Memory B cell (primary cell): ENCODE measurements around the gene SOX21.

ENCODE experiments used
- ATAC-seq: fragments of 150-1000 bp; cut with Tn5 transposase; 2 replicates; pipeline ENCODE4 v1.10.0; 2021; ENCODE audit warnings: low read depth, mild to moderate bottlenecking, moderate library complexity
- DNase-seq, 2 donors: peaks; one replicate each; pipeline ENCODE4 v3.0.0; 2022; ENCODE audit warnings: low spot score in 2 of 2
- H3K27ac Mint-ChIP-seq: one replicate; pipeline ENCODE4 v1.8.0; 2022; ENCODE audit warnings: mild to moderate bottlenecking, moderate library complexity, mixed read lengths
- H3K27me3 Mint-ChIP-seq: one replicate; pipeline ENCODE4 v1.8.0; 2022; ENCODE audit warnings: mixed read lengths
- H3K36me3 Mint-ChIP-seq: one replicate; pipeline ENCODE4 v1.8.0; 2022; ENCODE audit warnings: mild to moderate bottlenecking, mixed read lengths
- H3K4me1 Mint-ChIP-seq: one replicate; pipeline ENCODE4 v1.8.0; 2022; ENCODE audit warnings: mixed read lengths
- H3K4me3 Mint-ChIP-seq: one replicate; pipeline ENCODE4 v1.8.0; 2022; ENCODE audit warnings: mild to moderate bottlenecking, moderate library complexity, mixed read lengths
- H3K9me3 Mint-ChIP-seq: one replicate; pipeline ENCODE4 v1.8.0; 2022; ENCODE audit warnings: mixed read lengths

SOX21 gene

DNA sequence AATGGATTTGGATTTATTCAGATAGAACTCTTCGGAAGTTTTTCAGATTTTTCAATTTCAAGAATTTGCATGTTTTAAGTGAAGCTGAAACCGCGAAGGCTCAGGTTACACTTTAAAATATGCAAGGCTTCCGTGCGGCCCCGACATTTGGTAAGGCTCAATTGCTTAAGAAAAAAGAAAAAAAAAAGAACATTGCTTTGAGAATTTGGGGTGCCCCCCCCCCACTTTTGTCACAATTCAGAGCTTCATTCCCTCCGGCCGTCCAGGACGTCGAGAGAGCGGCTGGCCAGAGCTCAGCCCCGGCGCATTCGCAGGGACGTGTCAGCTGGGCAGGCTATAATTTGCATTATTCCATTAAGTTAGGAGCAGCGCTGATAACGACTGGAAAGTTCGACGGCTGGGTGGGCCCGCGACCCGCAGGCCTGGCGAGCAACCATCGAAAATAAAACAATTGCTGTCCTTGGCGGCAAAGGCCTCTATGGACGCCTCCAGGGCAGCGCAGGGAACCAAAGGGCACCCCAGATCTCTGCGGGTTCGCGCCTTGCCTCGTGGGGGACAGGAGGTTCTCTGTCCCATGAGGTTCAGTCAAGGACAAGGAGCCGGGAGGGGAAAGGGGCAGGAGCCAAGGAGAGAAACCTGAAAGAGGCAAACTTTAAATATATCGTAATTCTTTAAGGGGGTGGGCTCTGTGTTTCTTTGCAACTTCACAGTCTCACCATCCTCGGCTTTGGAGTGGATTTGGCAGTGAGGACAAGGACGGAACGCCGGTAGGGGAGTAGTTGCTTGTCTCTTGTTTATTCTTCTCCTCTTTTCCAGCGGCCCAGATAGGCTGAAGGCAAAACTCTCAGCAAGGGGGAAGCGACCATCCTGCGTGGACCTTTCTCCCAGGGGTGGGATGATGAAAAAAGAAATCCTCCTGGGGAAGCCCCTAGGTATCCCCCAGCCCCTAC lies 7.0 kb downstream of the SOX21 start:
- DNase-seq, result no peak
- H3K27ac Mint-ChIP-seq, result no peak overlapping the region
- H3K4me3 Mint-ChIP-seq, result no peak overlapping the region
- peaks cover 5% of the 10 kb centered on the region for H3K4me1 Mint-ChIP-seq
- no peak for ATAC-seq
- H3K36me3 Mint-ChIP-seq, result peaks cover 2% of the 10 kb centered on the region
- peaks cover 33% of the 10 kb centered on the region for H3K27me3 Mint-ChIP-seq
- peaks cover 7% of the 10 kb centered on the region for H3K9me3 Mint-ChIP-seq

DNA sequence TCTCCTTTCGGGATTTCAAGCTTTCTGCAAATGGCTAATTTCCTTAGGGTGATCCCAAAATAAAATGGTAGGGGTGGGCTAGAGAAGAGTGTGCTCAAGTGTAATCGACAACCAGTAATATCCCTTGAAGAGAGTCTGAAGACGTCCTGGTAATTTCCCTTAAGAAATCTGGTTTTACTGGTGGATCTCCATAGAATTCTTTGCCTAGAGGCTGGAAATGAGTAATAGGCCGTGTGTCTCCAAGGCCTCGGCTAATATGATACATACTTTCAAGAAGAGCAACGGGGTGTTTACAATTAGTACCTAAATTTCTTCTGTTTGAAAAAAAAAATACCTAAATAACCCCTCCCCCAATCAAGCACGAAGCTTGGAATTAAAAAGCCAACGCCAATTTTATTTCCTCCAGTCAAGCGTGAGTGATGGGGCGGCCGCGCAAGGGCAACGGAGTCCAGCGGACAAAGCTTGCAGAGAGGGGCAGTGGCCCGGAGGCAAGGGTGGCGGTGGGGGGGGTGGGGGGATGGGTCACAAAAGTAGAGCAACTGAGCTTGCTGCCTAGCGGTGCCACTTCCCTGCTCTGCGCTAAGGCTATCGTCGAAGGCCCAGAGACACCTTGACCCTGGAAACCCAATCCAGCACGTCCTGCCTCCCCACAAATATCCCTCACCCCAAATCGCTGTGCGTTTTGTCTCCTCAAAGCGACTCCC lies 7.8 kb downstream of the SOX21 start:
- Mint-ChIP-seq H3K36me3 (peaks cover 2% of the 10 kb centered on the region), H3K4me3 (no peak overlapping the region), H3K4me1 (peaks cover 5% of the 10 kb centered on the region), H3K27ac (no peak overlapping the region), H3K9me3 (peaks cover 7% of the 10 kb centered on the region), H3K27me3 (peaks cover 35% of the 10 kb centered on the region)
- DNase-seq (no peak), ATAC-seq (no peak)

DNA sequence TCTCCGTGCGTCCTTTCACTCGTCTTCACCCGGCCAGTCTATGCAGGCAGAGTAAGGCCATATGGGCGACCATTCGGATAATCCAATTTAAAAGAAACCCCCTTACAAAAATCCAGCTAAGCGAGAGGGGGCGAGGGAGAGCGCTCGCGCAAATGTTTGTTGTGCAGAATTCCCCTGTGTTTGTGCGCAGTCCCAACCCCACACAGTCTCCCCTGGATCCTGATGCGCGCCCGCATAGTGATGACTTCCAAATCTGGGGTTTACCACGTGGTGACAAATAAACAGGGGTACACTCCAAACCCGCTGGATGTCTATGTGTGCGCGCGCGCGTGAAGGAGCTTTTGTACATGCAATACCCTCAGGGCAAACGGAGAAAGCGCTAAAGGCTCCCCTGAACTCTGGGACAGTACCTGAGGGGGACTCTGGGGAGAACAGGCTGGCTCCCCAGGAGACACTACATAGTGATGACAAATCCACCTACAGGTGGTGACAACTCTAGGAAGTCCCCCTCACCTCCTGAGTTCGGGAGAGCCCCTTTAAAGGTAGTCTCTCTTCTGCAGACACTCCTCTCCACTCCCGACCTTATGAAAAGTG lies 8.5 kb downstream of the SOX21 start:
- Mint-ChIP-seq H3K9me3 (peaks cover 7% of the 10 kb centered on the region), H3K36me3 (peaks cover 2% of the 10 kb centered on the region), H3K27ac (no peak overlapping the region), H3K4me1 (peaks cover 5% of the 10 kb centered on the region), H3K27me3 (peaks cover 32% of the 10 kb centered on the region), H3K4me3 (no peak overlapping the region)
- ATAC-seq, result no peak
- no peak for DNase-seq

DNA sequence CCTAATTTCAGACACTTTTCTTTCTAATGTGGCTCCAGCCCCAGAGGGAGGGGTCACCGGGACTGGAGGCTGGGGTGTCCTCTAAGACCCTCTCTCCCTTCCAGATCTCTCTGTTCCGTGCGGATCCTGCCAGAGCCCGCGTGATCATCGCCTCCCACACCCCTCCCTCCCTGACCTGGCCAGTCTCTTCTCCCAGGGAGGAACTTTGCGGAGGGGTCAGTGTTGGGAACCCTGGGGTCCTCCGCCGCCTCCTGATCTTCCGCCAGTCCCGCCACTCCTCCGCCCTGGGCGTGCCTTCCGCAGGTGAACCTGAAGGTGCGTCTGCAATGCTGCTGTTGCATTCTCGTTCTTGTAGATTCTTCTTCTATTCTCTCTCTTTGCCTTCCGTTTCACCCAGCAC lies 9.1 kb downstream of the SOX21 start:
- H3K27ac Mint-ChIP-seq, result no peak overlapping the region
- no peak overlapping the region for H3K4me3 Mint-ChIP-seq
- ATAC-seq (no peak), DNase-seq (no peak)
- peaks cover 37% of the 10 kb centered on the region for H3K27me3 Mint-ChIP-seq
- peaks cover 7% of the 10 kb centered on the region for H3K9me3 Mint-ChIP-seq
- H3K4me1 Mint-ChIP-seq, result peaks cover 5% of the 10 kb centered on the region
- peaks cover 2% of the 10 kb centered on the region for H3K36me3 Mint-ChIP-seq

DNA sequence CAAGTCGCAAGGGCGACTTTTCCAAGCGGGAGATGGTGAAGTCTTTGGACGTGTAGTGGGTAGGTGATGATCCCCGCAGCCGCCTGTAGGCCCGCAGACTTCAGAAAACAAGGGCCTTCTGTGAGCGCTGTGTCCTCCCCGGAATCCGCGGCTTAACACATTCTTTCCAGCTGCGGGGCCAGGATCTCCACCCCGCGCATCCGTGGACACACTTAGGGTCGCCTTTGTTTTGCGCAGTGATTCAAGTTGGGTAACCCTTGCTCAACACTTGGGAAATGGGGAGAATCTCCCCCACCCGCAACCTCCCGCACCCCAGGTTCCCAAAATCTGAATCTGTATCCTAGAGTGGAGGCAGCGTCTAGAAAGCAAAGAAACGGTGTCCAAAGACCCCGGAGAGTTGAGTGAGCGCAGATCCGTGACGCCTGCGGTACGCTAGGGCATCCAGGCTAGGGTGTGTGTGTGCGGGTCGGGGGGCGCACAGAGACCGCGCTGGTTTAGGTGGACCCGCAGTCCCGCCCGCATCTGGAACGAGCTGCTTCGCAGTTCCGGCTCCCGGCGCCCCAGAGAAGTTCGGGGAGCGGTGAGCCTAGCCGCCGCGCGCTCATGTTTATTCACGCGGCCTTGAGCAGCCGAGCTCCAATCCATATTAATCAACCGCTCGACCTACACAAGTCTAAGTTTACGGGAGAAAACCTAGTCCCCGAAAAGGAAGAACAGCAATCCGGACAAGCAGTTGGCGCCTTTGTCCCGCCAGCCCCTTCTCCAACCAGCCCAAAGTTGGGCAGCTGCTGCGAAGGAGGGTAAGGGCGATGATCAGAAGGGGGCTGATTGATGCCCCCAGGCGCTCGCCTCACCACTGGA lies 9.9 kb downstream of the SOX21 start:
- Mint-ChIP-seq H3K4me1 (peaks cover 2% of the 10 kb centered on the region), H3K27me3 (peaks cover 35% of the 10 kb centered on the region), H3K27ac (no peak overlapping the region)

DNA sequence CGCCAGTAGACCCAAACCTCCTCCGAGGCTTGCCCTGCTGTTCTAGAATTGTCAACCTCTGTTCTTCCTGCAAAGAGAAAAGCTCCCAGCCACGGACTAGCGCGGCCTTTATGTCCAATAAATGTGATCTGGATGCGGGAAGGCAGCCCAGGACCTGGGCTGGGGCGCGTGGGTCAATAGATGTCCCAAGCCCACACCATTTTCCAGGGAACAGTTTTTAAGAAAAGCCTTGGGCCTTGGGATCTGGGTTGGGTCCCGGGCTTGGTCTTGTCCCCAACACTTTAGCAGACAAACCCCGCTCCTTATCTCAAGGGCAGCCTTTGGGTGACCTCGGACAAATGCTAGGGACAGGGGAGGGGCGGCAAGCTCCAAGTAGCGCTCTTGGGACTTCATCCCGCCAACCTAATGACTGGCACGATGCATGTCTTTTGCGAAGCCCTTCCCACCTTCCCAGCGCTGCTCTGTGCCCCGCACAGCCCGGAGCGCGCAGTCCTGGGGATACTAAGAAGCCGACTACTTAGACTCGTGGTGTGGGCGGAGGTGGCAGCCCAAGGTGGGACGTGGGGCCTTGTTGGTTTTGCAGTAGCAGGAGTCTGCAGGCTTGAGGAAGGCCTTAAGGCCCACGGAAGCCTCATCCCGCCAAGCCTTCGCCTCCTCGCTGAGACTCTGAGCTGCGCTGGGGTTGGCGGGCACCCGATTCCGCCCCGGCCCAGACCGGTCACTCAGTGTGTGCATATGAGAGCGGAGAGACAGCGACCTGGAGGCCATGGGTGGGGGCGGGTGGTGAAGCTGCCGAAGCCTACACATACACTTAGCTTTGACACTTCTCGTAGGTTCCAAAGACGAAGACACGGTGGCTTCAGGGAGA lies 10.8 kb downstream of the SOX21 start:
- ATAC-seq (no peak), DNase-seq (no peak)
- H3K27ac Mint-ChIP-seq, result no peak overlapping the region
- H3K4me3 Mint-ChIP-seq, result no peak overlapping the region
- H3K27me3 Mint-ChIP-seq, result peaks cover 32% of the 10 kb centered on the region
- peaks cover 10% of the 10 kb centered on the region for H3K9me3 Mint-ChIP-seq
- H3K36me3 Mint-ChIP-seq, result peaks cover 2% of the 10 kb centered on the region
- H3K4me1 Mint-ChIP-seq, result peaks cover 2% of the 10 kb centered on the region

More for the DNA sequence above, 9.9 kb downstream of the SOX21 start:
- ATAC-seq (no peak), DNase-seq (no peak)
- Mint-ChIP-seq H3K36me3 (peaks cover 2% of the 10 kb centered on the region), H3K9me3 (peaks cover 9% of the 10 kb centered on the region), H3K4me3 (no peak overlapping the region)

DNA sequence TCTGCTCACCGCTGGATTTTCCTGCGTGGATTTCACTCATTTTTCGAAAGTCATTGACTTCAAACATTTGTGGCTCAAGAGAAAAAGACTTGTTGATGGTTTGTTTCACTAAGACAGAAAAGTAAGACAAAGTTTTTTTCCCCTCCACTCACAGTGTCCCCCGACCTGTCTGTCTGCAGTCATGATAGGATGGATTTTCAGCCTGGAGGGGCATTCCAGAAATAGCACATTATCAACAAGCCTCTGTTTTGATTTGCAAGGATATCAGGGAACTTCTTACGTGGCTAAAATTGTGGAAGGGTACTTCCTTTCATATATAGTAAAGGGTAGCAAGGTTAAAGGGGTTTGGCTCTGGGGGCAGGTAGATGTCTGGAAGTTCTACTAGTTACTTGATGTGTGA lies 11.8 kb downstream of the SOX21 start:
- H3K36me3 Mint-ChIP-seq, result peaks cover 2% of the 10 kb centered on the region
- peaks cover 8% of the 10 kb centered on the region for H3K9me3 Mint-ChIP-seq
- no peak overlapping the region for H3K27ac Mint-ChIP-seq
- no peak overlapping the region for H3K4me3 Mint-ChIP-seq
- H3K27me3 Mint-ChIP-seq, result peaks cover 29% of the 10 kb centered on the region
- peaks cover 2% of the 10 kb centered on the region for H3K4me1 Mint-ChIP-seq
- ATAC-seq (no peak), DNase-seq (no peak)

DNA sequence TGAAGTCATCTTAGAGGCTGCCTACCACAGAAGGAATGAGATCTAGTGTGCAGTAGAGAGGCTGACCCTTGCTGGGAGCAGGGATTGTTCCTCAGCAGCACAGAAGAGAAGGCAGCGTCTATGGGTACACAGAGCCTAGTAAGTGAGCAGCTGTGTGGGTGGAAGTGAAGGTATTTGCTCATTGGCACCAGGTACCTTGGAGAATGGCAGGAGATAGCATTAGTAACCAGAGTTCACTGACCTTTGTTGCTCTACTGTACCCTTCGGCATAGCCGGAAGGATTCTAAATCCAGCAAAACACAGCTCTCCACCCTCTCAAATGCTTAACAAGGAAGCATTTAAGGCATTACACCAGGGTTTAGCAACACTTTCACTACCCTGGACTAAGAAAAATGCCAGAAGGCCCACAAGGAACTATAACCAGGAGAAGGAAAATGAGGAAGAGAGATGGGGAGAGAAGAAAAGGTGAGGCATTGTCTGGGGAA lies 12.3 kb downstream of the SOX21 start:
- peaks cover 2% of the 10 kb centered on the region for H3K4me1 Mint-ChIP-seq
- H3K4me3 Mint-ChIP-seq, result no peak overlapping the region
- DNase-seq, result no peak
- H3K36me3 Mint-ChIP-seq, result peaks cover 2% of the 10 kb centered on the region
- no peak for ATAC-seq
- H3K27ac Mint-ChIP-seq, result no peak overlapping the region
- H3K9me3 Mint-ChIP-seq, result peaks cover 8% of the 10 kb centered on the region
- peaks cover 29% of the 10 kb centered on the region for H3K27me3 Mint-ChIP-seq

DNA sequence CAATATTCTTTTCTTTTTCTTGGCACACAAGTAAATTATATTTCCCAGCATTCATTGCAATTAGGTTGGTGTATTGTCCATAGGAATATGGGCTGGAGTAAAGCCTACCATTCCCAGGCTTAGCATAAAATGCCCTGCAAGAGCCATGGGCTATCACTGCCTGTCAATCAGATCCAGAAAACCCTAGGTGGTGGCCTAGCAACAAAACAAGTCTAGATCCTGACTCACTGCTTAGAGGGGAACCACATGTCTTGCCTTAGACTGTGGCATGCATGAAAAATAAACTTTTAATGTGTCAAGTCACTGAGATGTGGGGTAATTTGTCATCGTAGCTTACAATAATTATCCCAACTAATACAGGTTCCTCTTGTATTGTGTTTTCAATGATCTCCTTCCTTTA lies 16.2 kb downstream of the SOX21 start:
- Mint-ChIP-seq H3K4me3 (no peak overlapping the region), H3K36me3 (no peaks in the 10 kb centered on the region), H3K9me3 (peaks cover 3% of the 10 kb centered on the region), H3K4me1 (no peaks in the 10 kb centered on the region), H3K27ac (no peak overlapping the region), H3K27me3 (peaks cover 17% of the 10 kb centered on the region)
- no peak for DNase-seq
- ATAC-seq, result no peak

DNA sequence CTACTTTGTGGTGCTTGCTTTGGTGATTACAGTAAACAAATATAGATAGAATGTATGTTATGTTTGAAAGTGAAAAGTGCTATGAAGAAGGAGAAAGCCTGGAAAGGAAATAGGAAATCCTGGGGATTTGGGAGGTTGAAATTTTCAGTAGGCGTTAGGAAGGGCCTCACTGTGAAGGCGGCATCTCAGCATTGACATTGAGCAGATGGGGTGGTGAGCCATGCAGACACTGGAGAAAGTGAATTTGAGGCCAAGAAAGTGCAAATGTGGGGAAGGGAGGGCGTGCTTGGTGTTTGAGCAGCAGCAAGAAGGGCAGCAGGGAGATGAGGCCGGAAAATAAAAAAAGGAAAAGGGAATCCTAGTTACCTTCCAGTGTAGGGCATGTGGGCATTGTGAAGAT lies 20.3 kb downstream of the SOX21 start:
- Mint-ChIP-seq H3K4me1 (no peaks in the 10 kb centered on the region), H3K36me3 (no peaks in the 10 kb centered on the region), H3K4me3 (no peak overlapping the region), H3K27ac (no peak overlapping the region), H3K9me3 (no peaks in the 10 kb centered on the region), H3K27me3 (peaks cover 6% of the 10 kb centered on the region)
- ATAC-seq (no peak), DNase-seq (no peak)

DNA sequence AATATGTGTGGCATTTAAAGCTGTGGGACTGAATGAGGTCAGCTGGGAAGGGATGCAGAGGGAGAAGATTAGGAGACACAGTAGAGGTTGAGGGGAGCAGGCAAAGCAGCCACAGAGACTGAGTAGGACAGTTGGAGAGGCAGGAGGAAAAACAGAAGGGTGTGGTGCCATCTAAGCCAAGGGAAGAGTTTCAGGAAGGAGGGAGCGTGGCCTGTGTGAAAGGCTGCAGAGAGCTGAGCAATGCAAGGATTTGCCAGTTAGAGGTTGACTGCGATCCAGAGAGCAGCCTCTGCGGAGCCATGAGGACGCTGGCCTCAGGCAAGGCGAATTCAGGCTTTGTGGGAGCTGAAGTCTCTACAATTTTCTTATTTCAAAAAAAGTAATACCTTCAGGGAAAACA lies 28.9 kb downstream of the SOX21 start:
- H3K4me1 Mint-ChIP-seq, result no peaks in the 10 kb centered on the region
- no peak for DNase-seq
- H3K36me3 Mint-ChIP-seq, result no peaks in the 10 kb centered on the region
- no peak overlapping the region for H3K4me3 Mint-ChIP-seq
- no peak overlapping the region for H3K27ac Mint-ChIP-seq
- peaks cover 21% of the 10 kb centered on the region for H3K27me3 Mint-ChIP-seq
- no peaks in the 10 kb centered on the region for H3K9me3 Mint-ChIP-seq
- ATAC-seq, result no peak

DNA sequence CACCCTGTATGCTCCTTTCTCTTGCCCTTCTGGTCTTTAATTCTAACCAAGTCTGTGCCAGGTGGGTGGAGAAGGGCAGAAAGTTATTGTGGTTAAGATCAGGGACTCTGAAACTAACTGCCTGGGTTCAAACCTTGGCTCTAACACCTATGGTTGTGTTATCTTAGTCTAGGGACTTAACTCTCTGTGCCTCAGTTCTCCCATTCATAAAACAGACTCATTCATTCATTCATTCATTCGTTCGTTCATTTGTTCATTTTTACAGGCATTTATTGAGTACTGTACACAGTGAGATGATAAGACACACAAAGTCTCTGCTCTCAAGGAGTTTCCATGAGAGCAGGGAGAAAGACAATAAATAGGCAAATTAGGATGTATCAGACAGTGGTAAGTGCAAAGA lies 30.1 kb downstream of the SOX21 start:
- H3K36me3 Mint-ChIP-seq, result no peaks in the 10 kb centered on the region
- no peak overlapping the region for H3K27ac Mint-ChIP-seq
- H3K4me1 Mint-ChIP-seq, result no peaks in the 10 kb centered on the region
- peaks cover 26% of the 10 kb centered on the region for H3K27me3 Mint-ChIP-seq
- ATAC-seq (no peak), DNase-seq (no peak)
- no peaks in the 10 kb centered on the region for H3K9me3 Mint-ChIP-seq
- H3K4me3 Mint-ChIP-seq, result no peak overlapping the region

DNA sequence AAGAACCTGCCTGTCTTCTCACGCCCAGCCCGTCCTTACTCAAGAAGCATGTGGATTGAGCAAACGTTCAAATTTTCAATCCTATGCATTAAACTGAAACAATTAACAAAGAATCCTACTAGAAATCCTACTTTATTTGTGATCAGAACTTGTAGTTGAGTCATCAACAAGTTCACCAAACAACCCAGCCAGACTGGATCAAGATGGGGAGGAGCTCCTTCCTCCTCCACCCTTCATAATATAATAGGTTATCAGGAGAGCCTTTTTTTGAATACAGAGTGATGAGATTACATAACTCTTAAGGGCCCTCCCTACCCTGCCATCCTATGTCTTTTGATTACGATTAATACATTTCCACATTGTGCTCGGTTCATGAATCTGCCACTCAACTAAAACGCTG lies 32.7 kb downstream of the SOX21 start:
- no peak overlapping the region for H3K4me3 Mint-ChIP-seq
- no peak for ATAC-seq
- no peak for DNase-seq
- H3K36me3 Mint-ChIP-seq, result no peaks in the 10 kb centered on the region
- no peak overlapping the region for H3K27ac Mint-ChIP-seq
- H3K27me3 Mint-ChIP-seq, result peaks cover 27% of the 10 kb centered on the region
- no peaks in the 10 kb centered on the region for H3K9me3 Mint-ChIP-seq
- no peaks in the 10 kb centered on the region for H3K4me1 Mint-ChIP-seq
